ENCODE data around the gene LZTFL1.
"Not testable (repeated sequence)": the region's sequence is repeated elsewhere in the genome, so short reads cannot be mapped to it uniquely, and the experiment has no call there.

Gene LZTFL1

GRCh38 chr3:45864760-45865519, 23.0 kb upstream of the LZTFL1 start:
- DNase-seq = no peak

GRCh38 chr3:45861043-45861719, 19.3 kb upstream of the LZTFL1 start:
- DNase-seq = no peak

- no peak for DNase-seq
Observed at GRCh38 chr3:45860481-45860880, 18.6 kb upstream of the LZTFL1 start.

- no peak for DNase-seq
Observed at GRCh38 chr3:45858809-45859543, 17.1 kb upstream of the LZTFL1 start.

GRCh38 chr3:45857024-45857423, 15.1 kb upstream of the LZTFL1 start:
- not testable (repeated sequence) for DNase-seq

GRCh38 chr3:45856323-45856722, 14.4 kb upstream of the LZTFL1 start:
- not testable (repeated sequence) for DNase-seq

GRCh38 chr3:45852828-45853227, 10.9 kb upstream of the LZTFL1 start:
- no peak for DNase-seq

GRCh38 chr3:45848392-45848791, 6.5 kb upstream of the LZTFL1 start:
- no peak for DNase-seq

- DNase-seq = no peak
Observed at GRCh38 chr3:45844616-45845015, 2.7 kb upstream of the LZTFL1 start.

GRCh38 chr3:45842851-45843625, 1.1 kb upstream of the LZTFL1 start:
- no peak for DNase-seq

GRCh38 chr3:45841420-45841756, 531 bp downstream of the LZTFL1 start:
- peak in 1 of 2 donors; percentile 6 for DNase-seq

- DNase-seq = no peak
Observed at GRCh38 chr3:45838466-45838865, 3.5 kb downstream of the LZTFL1 start.

- DNase-seq = no peak
Observed at GRCh38 chr3:45832699-45833098, 9.2 kb downstream of the LZTFL1 start.

GRCh38 chr3:45830121-45830520, 11.8 kb downstream of the LZTFL1 start:
- no peak for DNase-seq

- DNase-seq = no peak
Observed at GRCh38 chr3:45826908-45827307, 15.0 kb downstream of the LZTFL1 start.

GRCh38 chr3:45826321-45826720, 15.6 kb downstream of the LZTFL1 start:
- no peak for DNase-seq

- no peak for DNase-seq
Observed at GRCh38 chr3:45821127-45821526, 20.8 kb downstream of the LZTFL1 start.

- DNase-seq = no peak
Observed at GRCh38 chr3:45819543-45819942, 22.4 kb downstream of the LZTFL1 start.

GRCh38 chr3:45817831-45818522, 23.9 kb downstream of the LZTFL1 start:
- no peak for DNase-seq

- DNase-seq = no peak
Observed at GRCh38 chr3:45816544-45816943, 25.4 kb downstream of the LZTFL1 start.

GRCh38 chr3:45814322-45814721, 27.6 kb downstream of the LZTFL1 start:
- DNase-seq = no peak
